ENCODE results near the gene SOBP.

The SOBP gene

DNA sequence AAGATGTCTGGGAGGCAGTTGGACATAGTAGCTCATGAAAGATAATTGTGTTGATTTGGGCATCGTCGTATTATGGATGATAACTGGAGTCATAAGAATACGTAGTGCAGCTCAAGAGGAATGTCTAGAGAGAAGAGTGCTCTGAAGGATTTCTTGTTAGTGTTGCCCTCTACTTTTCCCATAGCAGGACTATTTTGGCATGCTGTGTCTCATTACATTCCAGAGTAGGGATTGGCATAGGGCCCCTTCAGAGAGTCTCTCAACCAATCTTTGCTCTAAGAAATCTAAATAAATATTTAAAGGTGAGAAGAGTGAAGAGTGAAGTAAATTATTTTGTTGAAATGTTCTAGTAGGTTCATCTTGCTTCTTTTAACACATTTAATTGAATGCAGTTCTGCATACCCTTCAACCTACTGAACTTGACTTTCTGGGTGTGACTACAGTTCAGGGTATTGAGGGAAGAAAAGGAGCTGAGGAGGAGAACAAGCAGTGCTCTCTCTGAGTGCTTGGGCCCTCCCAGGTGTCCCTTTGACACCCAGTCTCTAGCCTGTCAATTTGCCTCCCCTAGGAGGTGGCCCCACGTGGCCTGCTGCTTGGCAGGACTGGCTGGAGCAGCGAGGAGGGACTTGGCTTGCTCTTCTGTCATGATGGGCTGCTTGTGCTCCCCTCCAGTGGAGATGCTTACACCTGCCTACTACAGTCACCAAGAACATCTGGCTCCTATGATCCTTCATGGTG lies 33.3 kb downstream of the SOBP start:
- DNase-seq = no peak

GRCh38 chr6:107523794-107524193 lies 33.9 kb downstream of the SOBP start:
- DNase-seq = no peak

DNA sequence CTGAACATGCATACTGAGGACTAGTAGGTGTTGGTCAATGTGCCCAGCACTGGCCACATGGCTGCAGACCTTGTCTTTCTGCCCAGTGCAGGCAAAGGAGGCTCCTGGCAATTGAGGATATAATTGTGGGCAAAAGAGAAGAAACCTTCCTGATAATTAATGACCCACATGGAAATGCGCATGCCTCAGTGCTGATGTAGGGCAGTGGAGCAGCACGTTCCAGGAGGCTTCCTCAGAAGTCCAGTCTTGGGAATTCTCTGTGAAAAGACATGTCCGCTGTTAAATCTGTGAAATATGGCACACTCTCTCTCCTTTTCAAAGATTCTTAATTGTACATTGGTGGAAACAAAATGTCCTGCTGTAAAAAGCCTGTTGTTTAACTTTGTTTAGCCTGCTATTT lies 34.7 kb downstream of the SOBP start:
- no peak for DNase-seq

DNA sequence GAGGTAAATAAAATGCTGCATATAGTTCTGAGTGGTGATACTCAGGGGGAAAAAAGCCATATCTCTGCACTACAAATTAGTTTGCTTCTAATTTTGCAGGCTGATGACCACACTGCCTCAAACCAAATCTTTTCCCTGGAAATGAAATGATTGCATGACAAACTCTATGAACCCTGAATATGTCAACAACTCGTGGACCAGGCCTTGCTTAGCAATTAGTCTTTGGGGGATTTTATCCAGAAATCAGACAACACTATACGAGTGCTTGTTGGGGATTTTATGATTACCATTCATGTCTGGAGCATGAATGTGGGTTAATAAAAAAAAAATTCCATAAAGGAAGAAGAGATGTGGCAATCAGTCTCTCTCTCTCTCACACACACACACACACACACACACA lies 42.0 kb downstream of the SOBP start:
- DNase-seq = no peak

DNA sequence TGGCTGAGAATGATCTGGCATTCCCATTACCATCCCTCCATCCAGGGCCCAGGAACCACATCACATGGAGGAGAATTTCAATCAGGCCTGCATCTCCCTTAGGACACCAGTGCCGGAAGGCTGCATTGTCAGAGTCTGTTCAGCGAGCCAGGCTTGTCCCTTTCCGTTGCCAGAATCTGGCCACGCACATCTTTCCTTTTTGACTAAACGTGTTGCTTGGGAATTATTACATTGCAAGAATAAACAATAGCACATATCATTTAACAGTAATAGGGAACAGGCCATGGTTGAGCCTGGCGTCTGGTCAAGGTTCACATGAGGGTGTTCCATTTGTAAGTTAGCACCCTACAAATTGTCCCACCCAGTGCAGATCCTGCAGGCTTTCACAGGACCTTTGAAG lies 42.8 kb downstream of the SOBP start:
- DNase-seq = no peak

GRCh38 chr6:107533415-107534059 lies 43.6 kb downstream of the SOBP start:
- DNase-seq = no peak

- DNase-seq = no peak
Observed at GRCh38 chr6:107534571-107535141, 44.7 kb downstream of the SOBP start.

DNA sequence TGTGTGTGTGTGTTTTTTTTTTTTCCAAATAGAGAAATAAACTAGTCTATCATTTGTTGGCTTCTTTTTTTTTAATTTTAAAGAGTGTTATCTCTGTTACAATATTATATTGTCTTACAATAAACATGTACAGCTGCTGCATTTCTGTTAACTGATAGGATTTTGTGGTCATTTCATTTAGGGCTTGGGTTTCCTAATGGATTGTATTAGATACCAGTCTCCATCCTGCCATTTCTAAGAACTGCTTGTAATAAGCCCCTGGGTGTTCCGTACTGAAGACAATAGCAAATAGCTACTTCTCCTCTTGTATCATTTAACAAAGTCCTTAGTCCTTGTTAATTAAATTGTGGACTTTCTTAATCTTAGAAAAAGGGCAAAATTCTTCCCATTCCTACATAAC lies 45.7 kb downstream of the SOBP start:
- no peak for DNase-seq

DNA sequence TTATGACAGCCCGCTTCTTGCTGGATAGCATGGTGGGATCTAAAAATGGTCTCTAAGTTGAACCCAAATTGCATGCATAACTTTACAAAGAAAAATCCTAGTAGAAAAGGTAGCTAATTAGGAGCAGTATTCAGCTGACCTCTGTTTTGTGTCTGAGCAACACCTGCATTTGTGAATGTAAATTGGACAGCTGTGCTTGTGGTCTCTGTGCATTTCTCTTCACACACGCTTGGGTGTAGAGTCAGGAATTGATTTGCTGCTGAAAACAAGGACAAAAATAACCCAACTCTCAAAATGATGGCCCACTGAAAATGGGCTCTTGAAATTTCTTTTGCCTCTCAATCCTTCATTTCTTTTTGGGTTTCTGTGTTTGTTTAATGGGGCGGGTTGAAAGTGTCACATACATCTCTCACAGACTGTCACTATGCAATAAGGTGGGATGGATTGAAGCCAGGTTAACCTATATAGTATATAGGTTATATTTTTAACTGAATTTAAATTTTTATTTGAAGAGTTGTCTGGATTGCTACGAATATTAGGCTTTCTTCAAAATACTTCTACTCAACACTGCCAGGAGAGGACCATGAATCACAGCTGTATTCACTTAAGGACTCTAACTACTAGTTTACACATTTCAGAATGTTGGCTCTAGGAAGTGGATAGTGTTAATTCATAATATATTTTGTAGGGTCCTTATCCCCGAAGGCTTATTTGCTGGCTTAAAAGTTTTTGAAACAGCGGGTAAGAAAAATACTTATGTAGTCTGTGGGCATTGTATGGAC lies 46.5 kb downstream of the SOBP start:
- DNase-seq = no peak

DNA sequence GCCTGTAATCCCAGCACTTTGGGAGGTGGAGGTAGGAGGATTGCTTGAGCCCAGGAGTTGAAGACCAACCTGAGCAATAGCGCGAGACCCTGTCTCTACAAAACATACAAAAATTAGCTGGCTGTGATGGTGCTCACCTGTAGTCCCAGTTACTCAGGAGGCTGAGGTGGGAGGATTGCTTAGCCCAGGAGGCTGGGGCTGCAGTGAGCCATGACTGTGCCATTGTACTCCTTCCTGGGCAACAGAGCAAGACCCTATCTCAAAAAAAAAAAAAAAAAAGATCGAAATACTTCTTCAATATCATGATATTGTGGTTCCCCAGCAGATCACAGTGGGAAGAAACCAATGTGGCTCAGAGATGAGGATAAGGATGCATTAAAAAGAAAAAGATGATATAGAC lies 47.6 kb downstream of the SOBP start:
- no peak for DNase-seq

DNA sequence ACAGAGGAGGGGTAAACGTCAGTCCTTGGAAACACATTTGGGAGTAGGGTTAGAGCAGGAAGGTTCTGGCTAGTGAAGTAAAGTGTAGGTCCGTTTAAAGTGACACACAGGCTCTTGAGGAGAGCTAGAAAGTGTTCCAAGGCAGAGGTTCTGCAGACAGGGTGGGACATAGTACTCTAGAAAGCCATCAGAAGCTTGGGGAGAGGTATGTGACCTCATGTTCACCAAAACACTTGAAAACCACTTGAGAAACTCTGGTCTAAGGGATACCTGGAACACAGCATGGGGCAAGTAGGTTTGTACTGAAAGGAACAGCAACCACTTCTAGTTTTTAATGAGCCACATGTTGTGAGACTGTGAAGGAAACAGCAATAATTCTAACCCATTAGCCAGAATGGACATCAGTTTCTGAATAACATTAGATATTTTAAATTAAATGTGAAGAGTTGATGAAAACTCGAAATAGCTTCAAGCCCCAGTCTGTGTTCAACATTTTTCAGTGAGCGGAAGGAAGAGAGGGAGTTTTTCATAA lies 49.0 kb downstream of the SOBP start:
- DNase-seq = no peak

- peak; percentile 58 for DNase-seq
Observed at GRCh38 chr6:107539409-107539808, 49.5 kb downstream of the SOBP start.

GRCh38 chr6:107539849-107540464 lies 50.0 kb downstream of the SOBP start:
- no peak for DNase-seq

GRCh38 chr6:107540465-107540857 lies 50.5 kb downstream of the SOBP start:
- peak; percentile 38 for DNase-seq

DNA sequence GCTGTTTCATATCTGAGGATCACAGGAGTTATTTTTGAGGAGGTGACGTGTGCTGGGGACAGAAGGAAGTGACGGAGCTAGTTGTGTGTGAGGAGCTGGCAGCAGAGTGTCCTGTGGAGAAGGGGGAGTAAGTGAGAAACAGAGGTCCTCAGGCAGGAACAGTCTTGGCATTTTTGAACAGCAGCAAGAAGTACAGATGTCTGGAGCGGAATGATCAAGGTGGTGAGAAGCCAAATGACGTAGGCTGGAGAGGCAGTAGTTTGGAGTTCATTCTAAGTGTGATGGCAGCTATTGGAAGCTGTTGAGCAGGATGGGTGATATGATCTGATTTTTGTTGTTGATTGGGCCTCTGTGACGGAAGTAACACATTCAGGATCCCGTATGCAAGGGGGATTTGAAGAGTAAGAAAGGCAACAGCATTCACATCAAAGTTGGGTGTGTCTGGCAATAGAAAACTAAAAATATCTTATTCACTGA lies 52.3 kb downstream of the SOBP start:
- DNase-seq = no peak

DNA sequence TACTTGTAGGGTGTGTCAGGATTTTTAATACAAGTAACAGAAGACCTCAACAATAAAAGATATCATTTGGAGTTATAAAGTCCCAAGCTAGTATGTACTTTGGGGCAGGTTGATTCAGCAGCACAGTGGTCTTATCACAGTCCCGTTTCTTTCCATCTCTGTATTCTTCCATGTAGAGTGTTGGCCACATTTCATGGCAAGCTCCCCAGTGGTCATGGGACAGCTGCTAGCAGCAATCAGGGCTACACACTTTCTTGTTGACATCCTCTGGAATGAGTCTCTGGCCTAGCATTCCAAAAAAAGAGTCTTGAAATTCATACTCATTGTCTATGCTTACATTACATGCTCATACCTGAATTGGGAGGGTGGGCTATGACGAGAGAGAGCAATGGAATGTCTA lies 53.2 kb downstream of the SOBP start:
- DNase-seq = no peak

DNA sequence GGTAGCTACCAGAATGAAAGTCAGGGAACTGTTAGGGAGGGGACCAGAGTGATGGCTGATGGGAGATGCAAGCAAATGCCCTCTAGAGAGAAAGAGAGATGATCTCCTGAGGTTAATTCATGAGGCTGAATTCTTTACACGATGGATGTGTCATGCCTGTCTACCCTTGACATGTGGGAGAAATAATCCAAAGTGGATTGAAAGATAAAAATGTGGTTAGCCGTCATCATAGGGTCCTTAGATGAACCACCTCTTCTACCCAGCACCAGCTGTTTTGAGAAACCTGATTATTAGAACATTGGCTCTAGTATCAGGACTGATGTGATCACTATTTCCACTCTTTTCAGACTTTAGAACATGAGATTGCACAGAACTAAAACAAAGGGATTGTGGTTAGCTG lies 53.6 kb downstream of the SOBP start:
- DNase-seq = no peak

DNA sequence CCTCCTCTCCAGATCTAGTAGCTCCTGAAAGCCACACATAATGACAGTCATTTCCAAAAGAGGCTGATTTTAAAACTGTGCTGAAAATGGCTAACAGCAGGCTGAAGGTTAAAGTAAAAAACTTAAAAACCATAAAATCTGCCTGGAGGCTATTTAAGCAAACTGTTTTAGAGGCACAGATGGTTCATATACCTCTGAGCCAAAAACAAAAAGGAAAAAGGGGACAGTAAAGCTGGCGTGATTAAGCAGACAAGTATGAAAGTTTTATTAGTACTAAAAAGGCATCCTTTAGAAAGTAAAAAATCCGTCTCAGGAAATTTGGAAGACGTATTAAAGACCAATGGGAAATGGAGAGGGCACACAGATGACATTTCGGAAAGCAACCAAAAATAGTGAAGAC lies 55.8 kb downstream of the SOBP start:
- no peak for DNase-seq

DNA sequence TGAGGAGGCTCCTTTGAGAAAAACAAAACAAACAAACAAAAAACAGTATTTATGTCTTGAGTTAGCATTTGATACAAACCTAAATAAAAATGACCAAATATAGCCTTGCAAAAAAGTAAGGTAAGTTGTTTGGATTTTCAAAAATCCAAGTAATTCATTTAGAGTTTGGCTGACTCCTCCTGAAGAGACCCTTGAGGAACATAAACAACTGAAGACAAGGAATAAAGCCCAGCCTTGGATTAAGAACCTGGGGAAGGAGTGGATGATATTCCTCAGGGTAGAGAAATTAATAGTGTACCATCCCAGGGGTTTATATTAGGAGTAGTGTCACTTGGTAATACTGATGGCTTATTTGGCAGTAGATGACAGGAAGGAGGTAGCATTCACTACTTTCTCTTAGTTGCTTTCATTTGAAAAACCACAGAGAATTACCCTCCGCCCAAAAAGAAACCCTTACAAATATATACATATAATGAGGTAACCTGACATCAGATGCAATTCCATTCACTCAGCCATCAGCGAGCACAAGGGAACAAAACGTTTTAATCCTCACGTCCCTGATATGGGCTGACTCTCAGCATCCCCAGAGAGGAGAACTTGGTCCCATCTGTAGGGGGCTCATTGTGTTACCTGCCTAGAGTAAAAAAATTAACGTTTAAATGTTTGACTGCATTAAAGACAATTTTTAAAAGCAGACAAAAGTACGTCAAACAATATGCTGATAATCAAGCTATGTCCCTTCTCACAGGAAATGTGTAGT lies 57.0 kb downstream of the SOBP start:
- peak; percentile 82 for DNase-seq

DNA sequence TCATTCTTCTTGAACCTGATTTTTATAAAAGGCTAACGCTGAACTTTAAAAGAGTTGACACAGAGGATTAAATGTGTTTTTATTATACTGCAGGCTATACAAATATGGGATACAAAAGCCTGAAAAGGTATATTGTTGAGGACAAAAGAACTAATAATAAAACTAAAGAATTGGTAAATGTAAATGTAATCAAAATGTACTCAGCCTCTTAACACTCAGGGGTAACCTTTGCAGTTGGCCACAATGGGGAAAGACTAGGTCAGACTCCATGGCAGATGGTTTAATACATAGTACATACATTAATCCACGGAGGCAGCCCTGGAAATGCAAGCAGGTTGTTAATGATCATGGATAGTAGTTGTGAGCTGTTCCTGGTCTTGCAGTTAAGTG lies 57.5 kb downstream of the SOBP start:
- DNase-seq = peak; percentile 86

DNA sequence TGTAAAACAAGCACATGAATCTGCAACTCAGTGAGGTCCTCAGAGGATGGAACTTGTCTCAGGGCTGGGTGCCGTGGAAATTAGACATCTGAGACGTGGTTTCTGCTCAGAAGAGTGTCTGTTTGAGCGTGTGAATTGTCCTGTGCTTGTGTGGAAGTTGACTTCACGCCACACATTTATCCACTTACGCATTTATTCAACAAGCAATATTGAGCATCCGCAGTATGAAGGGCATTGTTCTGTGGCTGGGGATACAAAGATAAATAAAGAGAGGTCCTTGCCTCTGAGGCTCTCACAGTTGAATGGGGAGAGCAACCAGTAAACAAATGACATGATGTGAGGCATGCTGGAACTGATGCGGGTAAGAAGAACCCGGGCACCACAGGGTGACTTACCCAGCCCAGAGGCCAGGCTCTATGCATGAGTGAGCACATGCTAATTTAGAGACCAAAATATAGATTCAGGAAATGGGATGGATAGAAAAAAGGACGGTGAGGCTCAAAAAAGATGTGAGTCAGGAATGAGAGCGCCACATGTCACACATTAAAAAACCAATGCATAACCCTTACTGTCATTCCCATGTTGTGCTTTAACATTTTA lies 60.4 kb downstream of the SOBP start:
- peak; percentile 79 for DNase-seq

- no peak for DNase-seq
Observed at GRCh38 chr6:107550906-107551305, 61.0 kb downstream of the SOBP start.
